Mesenchymal stem cell (in vitro differentiated cells and primary cell): Measurements from ENCODE around the gene CASS4.
A peak's percentile ranks its signal among the peaks of the same experiment; 100 is the strongest.
"Not testable (repeated sequence)": the region's sequence is repeated elsewhere in the genome, so short reads cannot be mapped to it uniquely, and the experiment has no call there.

Experiments used
- DNase-seq: peaks from one replicate; pipeline ENCODE4 v3.0.0-alpha.2; 2013
- H2AFZ ChIP-seq: one replicate; pipeline ENCODE4 v1.6.1; 2013; ENCODE audit warnings: low read depth, mild to moderate bottlenecking, control low read depth, inconsistent platforms, low read length, moderate library complexity
- H2AK5ac ChIP-seq: 2 replicates; pipeline ENCODE4 v1.6.1; 2013; ENCODE audit warnings: low read length, moderate library complexity, mild to moderate bottlenecking, inconsistent platforms; ENCODE audit not compliant: severe bottlenecking
- H2BK120ac ChIP-seq: one replicate; pipeline ENCODE4 v1.6.1; 2013; ENCODE audit warnings: low read depth, mild to moderate bottlenecking, inconsistent platforms, low read length, moderate library complexity
- H2BK12ac ChIP-seq, 2 experiments: one replicate each; pipeline ENCODE4 v1.6.1; 2013; ENCODE audit warnings: inconsistent platforms in 2 of 2, low read length in 2 of 2, mild to moderate bottlenecking in 2 of 2, moderate library complexity in 2 of 2, control low read depth in 1 of 2
- H2BK15ac ChIP-seq: one replicate; pipeline ENCODE4 v1.6.1; 2013; ENCODE audit warnings: mild to moderate bottlenecking, low read depth, inconsistent platforms; ENCODE audit not compliant: poor library complexity, severe bottlenecking
- H2BK5ac ChIP-seq: 2 replicates; pipeline ENCODE4 v1.6.1; 2013; ENCODE audit warnings: low read depth, mild to moderate bottlenecking, low read length, control low read depth, inconsistent platforms; ENCODE audit not compliant: poor library complexity, severe bottlenecking
- H3K14ac ChIP-seq, 2 experiments: one replicate each; pipeline ENCODE4 v1.6.1; 2013; ENCODE audit warnings: inconsistent platforms in 2 of 2, low read length in 2 of 2, control low read depth in 1 of 2, mild to moderate bottlenecking in 1 of 2, moderate library complexity in 1 of 2
- H3K18ac ChIP-seq, 2 experiments: one replicate each; pipeline ENCODE4 v1.6.1; 2013; ENCODE audit warnings: inconsistent platforms in 2 of 2, low read length in 2 of 2, control low read depth in 1 of 2, low read depth in 1 of 2, mild to moderate bottlenecking in 1 of 2
- H3K23ac ChIP-seq, 2 experiments: one replicate each; pipeline ENCODE4 v1.6.1; 2013; ENCODE audit warnings: inconsistent platforms in 2 of 2, low read length in 2 of 2, mild to moderate bottlenecking in 2 of 2, moderate library complexity in 2 of 2, control low read depth in 1 of 2
- H3K27ac ChIP-seq: 2 replicates; pipeline ENCODE4 v1.5.1; 2013; ENCODE audit warnings: mild to moderate bottlenecking, moderate library complexity, low read length, control low read depth, inconsistent platforms; ENCODE audit not compliant: poor library complexity, severe bottlenecking
- H3K27me3 ChIP-seq, 2 experiments: 2 replicates each; pipeline versions ENCODE4 v1.6.1 to v1.7.0; 2013; ENCODE audit warnings: low read length in 2 of 2, mild to moderate bottlenecking in 2 of 2, moderate library complexity in 2 of 2, control low read depth in 1 of 2, inconsistent platforms in 1 of 2; ENCODE audit not compliant: control insufficient read depth in 1 of 2, insufficient read depth in 1 of 2
- H3K36me3 ChIP-seq, 2 experiments: 2 replicates each; pipeline versions ENCODE4 v1.6.1 to v1.7.0; 2013; ENCODE audit warnings: low read length in 2 of 2, control low read depth in 1 of 2, inconsistent platforms in 1 of 2, low read depth in 1 of 2, mild to moderate bottlenecking in 1 of 2; ENCODE audit not compliant: insufficient read depth in 2 of 2, control insufficient read depth in 1 of 2
- H3K4ac ChIP-seq, 2 experiments: one replicate each; pipeline ENCODE4 v1.6.1; 2013; ENCODE audit warnings: inconsistent platforms in 2 of 2, low read length in 2 of 2, mild to moderate bottlenecking in 2 of 2, moderate library complexity in 2 of 2, control low read depth in 1 of 2, low read depth in 1 of 2
- H3K4me1 ChIP-seq: 2 replicates; pipeline ENCODE4 v1.6.1; 2013; ENCODE audit warnings: low read depth, low read length, control low read depth; ENCODE audit not compliant: control insufficient read depth, insufficient read depth
- H3K4me2 ChIP-seq: 2 replicates; pipeline ENCODE4 v1.6.1; 2013; ENCODE audit warnings: low read length, mild to moderate bottlenecking, inconsistent platforms; ENCODE audit not compliant: poor library complexity, severe bottlenecking
- H3K4me3 ChIP-seq, 2 experiments: 2 replicates each; pipeline versions ENCODE4 v1.5.1 to v1.7.0; 2013; ENCODE audit warnings: low read length in 2 of 2, mild to moderate bottlenecking in 2 of 2, control low read depth in 1 of 2, low read depth in 1 of 2; ENCODE audit not compliant: insufficient read depth in 1 of 2
- H3K79me1 ChIP-seq: replicated peaks from 2 replicates; pipeline ENCODE4 v1.6.1; 2013; ENCODE audit warnings: mild to moderate bottlenecking, control low read depth, low read length, inconsistent platforms; ENCODE audit not compliant: poor library complexity, severe bottlenecking
- H3K9ac ChIP-seq: 2 replicates; pipeline ENCODE4 v1.7.0; 2013; ENCODE audit warnings: mild to moderate bottlenecking, low read length, moderate library complexity
- H3K9me3 ChIP-seq: 2 replicates; pipeline ENCODE4 v1.7.0; 2013; ENCODE audit warnings: mild to moderate bottlenecking, low read length; ENCODE audit not compliant: control insufficient read depth
- H4K8ac ChIP-seq: one replicate; pipeline ENCODE4 v1.6.1; 2013; ENCODE audit warnings: inconsistent platforms, mild to moderate bottlenecking, low read length, moderate library complexity
- H4K91ac ChIP-seq: one replicate; pipeline ENCODE4 v1.6.1; 2013; ENCODE audit warnings: mild to moderate bottlenecking, low read length, inconsistent platforms
- WGBS: methylation state at CpG from one replicate; pipeline ENCODE4 v1.1.7; 2013; ENCODE audit warnings: mixed read lengths; 5-methylcytosine and 5-hydroxymethylcytosine counted together

CASS4 gene

GRCh38 chr20:56405356-56405755 lies 6.7 kb upstream of the CASS4 start:
- not testable (repeated sequence) for H3K4me3 ChIP-seq, H3K4me2 ChIP-seq

GRCh38 chr20:56406910-56407309 lies 5.2 kb upstream of the CASS4 start:
- H2AK5ac ChIP-seq: no peak overlapping the region
- H4K8ac ChIP-seq: no peak overlapping the region
- H2AFZ ChIP-seq: no peak overlapping the region
- no peak overlapping the region for H3K27ac ChIP-seq
- no peak overlapping the region for H3K18ac ChIP-seq
- H3K36me3 ChIP-seq: peaks cover 35 to 66% of the 10 kb centered on the region in 2 experiments
- H2BK12ac ChIP-seq: no peak overlapping the region
- H3K27me3 ChIP-seq: no peaks in the 10 kb centered on the region
- H3K9ac ChIP-seq: no peak overlapping the region
- H4K91ac ChIP-seq: no peak overlapping the region
- H3K14ac ChIP-seq: no peak overlapping the region
- no peak overlapping the region for H3K4me3 ChIP-seq
- no peak overlapping the region for H2BK5ac ChIP-seq
- H3K79me1 ChIP-seq: peaks cover 23% of the 10 kb centered on the region
- H3K4ac ChIP-seq: no peak overlapping the region
- H3K23ac ChIP-seq: no peak overlapping the region
- no peak overlapping the region for H2BK15ac ChIP-seq
- DNase-seq: no peak
- WGBS: 99% methylated on average over 2 of the region's 3 CpGs
- no peaks in the 10 kb centered on the region for H3K4me1 ChIP-seq
- no peaks in the 10 kb centered on the region for H3K9me3 ChIP-seq
- no peak overlapping the region for H2BK120ac ChIP-seq
- no peak overlapping the region for H3K4me2 ChIP-seq

More at GRCh38 chr20:56405356-56405755, 6.7 kb upstream of the CASS4 start:
- H3K18ac ChIP-seq, H3K4me1 ChIP-seq, DNase-seq, H3K4ac ChIP-seq, H2AFZ ChIP-seq, H3K14ac ChIP-seq, H3K9me3 ChIP-seq, H4K91ac ChIP-seq, H2AK5ac ChIP-seq, H3K23ac ChIP-seq, H2BK15ac ChIP-seq, H3K27me3 ChIP-seq, H4K8ac ChIP-seq, H2BK120ac ChIP-seq, H3K27ac ChIP-seq, H3K9ac ChIP-seq, H2BK12ac ChIP-seq, H2BK5ac ChIP-seq: not testable (repeated sequence)
- Histone ChIP-seq H3K36me3 (peaks cover 35 to 78% of the 10 kb centered on the region in 2 experiments), H3K79me1 (peaks cover 29% of the 10 kb centered on the region)
- WGBS: 92% methylated on average over 12 of the region's 12 CpGs

DNA sequence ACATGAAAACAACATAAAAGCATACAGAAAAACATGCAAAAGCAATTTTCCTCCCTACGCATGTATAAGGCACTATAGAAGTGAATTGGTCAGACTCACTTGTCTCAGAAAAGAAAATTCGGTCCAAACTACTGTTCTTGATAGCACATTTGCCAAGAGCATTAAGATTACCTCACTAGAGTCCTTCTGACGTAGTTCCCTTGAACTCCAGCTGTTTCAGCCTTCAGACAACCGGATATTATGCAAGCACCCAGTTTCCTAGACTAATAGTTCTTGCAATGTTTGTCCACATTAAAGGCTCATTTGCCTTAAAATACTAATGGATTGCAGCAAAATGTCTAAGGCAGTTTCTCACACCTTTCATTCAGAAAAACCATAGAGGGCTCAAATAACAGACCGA lies 2.5 kb upstream of the CASS4 start:
- Histone ChIP-seq H3K23ac (no peak overlapping the region), H3K27ac (no peak overlapping the region), H3K79me1 (peaks cover 22% of the 10 kb centered on the region), H3K4me3 (no peak overlapping the region), H3K18ac (no peak overlapping the region), H3K36me3 (peaks cover 25 to 44% of the 10 kb centered on the region in 2 experiments), H4K91ac (no peak overlapping the region), H2AFZ (no peak overlapping the region), H3K9ac (no peak overlapping the region), H4K8ac (no peak overlapping the region), H2BK12ac (no peak overlapping the region), H3K9me3 (no peaks in the 10 kb centered on the region), H3K4me2 (no peak overlapping the region), H3K14ac (no peak overlapping the region), H3K4me1 (peaks cover 2% of the 10 kb centered on the region), H2BK120ac (no peak overlapping the region), H2BK15ac (no peak overlapping the region), H3K4ac (no peak overlapping the region), H3K27me3 (no peaks in the 10 kb centered on the region), H2BK5ac (no peak overlapping the region), H2AK5ac (no peak overlapping the region)
- 91% methylated on average over 4 of the region's 5 CpGs for WGBS
- peak; percentile 65 for DNase-seq

DNA sequence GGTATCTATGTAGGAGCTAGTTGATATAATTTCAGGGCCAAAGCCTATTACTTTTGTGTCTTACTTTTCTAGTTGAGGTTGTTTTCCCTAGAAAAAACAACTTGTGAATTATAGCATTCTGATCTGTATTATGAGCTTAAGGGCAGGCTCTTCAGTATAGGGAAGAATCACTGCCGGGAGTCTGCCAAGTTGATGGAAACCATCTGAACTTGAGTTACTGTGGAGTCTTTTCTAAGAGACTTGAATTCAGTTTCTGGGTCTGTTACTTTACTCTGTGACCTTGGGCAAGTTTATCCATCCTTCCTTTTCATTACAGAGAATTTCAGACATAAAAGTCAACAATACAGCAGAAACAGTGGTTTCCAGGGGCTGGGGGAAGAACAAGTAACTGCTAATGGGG lies 2.1 kb upstream of the CASS4 start:
- Histone ChIP-seq H3K4me1 (peaks cover 2% of the 10 kb centered on the region), H3K36me3 (peaks cover 25 to 41% of the 10 kb centered on the region in 2 experiments), H3K4ac (no peak overlapping the region), H3K23ac (no peak overlapping the region), H2BK15ac (no peak overlapping the region), H3K14ac (no peak overlapping the region), H4K91ac (no peak overlapping the region), H4K8ac (no peak overlapping the region), H3K18ac (no peak overlapping the region), H3K27ac (no peak overlapping the region), H3K9me3 (no peaks in the 10 kb centered on the region), H3K4me3 (no peak overlapping the region), H2AK5ac (no peak overlapping the region), H3K4me2 (no peak overlapping the region), H2BK5ac (no peak overlapping the region), H2BK120ac (no peak overlapping the region), H3K79me1 (peaks cover 21% of the 10 kb centered on the region), H2BK12ac (no peak overlapping the region), H3K27me3 (no peaks in the 10 kb centered on the region), H3K9ac (no peak overlapping the region), H2AFZ (no peak overlapping the region)
- 100% methylated on average over 1 of the region's 1 CpG for WGBS
- peak; percentile 11 for DNase-seq
